ENCODE data around the gene FSTL5. TPM values are rescaled to one million over a fixed set of nuclear protein-coding genes. Genes with fewer than 3 reads are reported as not detected.

Gene FSTL5
- total RNA-seq, 3 donors from 2014 or later (not counting 1 experiment from before 2014, with no cell fraction given) = not detected

DNA sequence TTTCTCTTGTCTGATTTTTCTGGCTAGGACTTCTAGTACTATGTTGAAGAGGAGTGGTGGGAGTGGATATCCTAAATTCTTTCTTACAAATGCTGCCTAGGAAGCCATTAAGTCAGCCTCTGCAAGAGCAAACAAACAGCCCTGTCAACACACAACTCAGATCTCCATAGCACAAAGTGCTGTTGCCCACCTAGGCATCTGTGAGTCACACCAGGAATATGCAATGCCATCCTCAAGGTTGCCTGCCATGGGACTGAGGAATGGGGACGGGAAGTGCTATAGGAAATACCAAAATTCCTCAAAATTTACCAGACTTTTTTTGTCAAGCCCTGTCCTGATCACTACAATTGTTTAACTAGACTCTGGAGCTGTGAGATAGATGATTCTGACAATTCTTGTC lies 466.9 kb downstream of the FSTL5 start:
- no peak overlapping the region for H3K4me3 ChIP-seq (ENCODE audit: low read length)
- H3K4me3 Mint-ChIP-seq = no peak overlapping the region
- DNase-seq (no peak), ATAC-seq (no peak)
- no peaks in the 10 kb centered on the region for H3K36me3 ChIP-seq (ENCODE audit: control insufficient read depth, insufficient read depth, low read length)
- no peak overlapping the region for H3K27ac ChIP-seq (ENCODE audit: low read length)
- H3K9me3 ChIP-seq (ENCODE audit: control insufficient read depth, insufficient read depth, low read length) = peaks cover 3% of the 10 kb centered on the region
- intact Hi-C loops (cut with micrococcal nuclease) = no loop called here
- no peaks in the 10 kb centered on the region for H3K27me3 Mint-ChIP-seq (ENCODE audit: low read depth in 2 of 2)
- peaks cover 19 to 24% of the 10 kb centered on the region in 2 donors for H3K9me3 Mint-ChIP-seq
- H3K27me3 ChIP-seq (ENCODE audit: control insufficient read depth, insufficient read depth, low read length) = no peaks in the 10 kb centered on the region
- H3K4me1 ChIP-seq (ENCODE audit: control insufficient read depth, insufficient read depth, low read length) = no peaks in the 10 kb centered on the region
- peaks cover 19% of the 10 kb centered on the region for H3K36me3 Mint-ChIP-seq
- no peak overlapping the region for H3K27ac Mint-ChIP-seq
- no CpG with 5 or more reads among the region's 1 CpG for WGBS (ENCODE audit: insufficient coverage)
- H3K4me1 Mint-ChIP-seq = no peaks in the 10 kb centered on the region
- TF ChIP-seq, protein P1, sequence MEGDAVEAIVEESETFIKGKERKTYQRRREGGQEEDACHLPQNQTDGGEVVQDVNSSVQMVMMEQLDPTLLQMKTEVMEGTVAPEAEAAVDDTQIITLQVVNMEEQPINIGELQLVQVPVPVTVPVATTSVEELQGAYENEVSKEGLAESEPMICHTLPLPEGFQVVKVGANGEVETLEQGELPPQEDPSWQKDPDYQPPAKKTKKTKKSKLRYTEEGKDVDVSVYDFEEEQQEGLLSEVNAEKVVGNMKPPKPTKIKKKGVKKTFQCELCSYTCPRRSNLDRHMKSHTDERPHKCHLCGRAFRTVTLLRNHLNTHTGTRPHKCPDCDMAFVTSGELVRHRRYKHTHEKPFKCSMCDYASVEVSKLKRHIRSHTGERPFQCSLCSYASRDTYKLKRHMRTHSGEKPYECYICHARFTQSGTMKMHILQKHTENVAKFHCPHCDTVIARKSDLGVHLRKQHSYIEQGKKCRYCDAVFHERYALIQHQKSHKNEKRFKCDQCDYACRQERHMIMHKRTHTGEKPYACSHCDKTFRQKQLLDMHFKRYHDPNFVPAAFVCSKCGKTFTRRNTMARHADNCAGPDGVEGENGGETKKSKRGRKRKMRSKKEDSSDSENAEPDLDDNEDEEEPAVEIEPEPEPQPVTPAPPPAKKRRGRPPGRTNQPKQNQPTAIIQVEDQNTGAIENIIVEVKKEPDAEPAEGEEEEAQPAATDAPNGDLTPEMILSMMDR (IDR thresholded peaks at IDR 0.05) = no peak

DNA sequence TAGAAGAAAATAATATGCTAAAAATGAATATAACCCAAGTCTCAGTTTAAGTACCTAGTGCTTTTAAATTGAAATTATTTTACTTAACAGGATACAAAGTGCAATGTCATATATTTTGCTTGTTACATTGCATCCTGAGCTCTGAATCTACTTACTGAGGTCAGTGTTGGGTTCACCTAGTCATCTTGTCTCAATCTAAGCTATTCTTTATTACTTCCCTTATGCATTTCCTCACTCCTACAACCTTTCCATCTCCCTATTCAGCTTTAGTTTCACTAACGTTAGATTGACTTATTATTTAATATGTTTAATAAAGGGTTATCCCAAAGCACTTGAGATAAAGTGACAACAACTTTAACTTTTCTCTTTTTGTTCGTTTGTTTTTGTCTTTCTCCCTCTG lies 483.7 kb downstream of the FSTL5 start:
- H3K27me3 Mint-ChIP-seq (ENCODE audit: low read depth in 2 of 2) = no peaks in the 10 kb centered on the region
- TF ChIP-seq, protein P1 (IDR thresholded peaks at IDR 0.05) = no peak
- H3K27me3 ChIP-seq (ENCODE audit: control insufficient read depth, insufficient read depth, low read length) = no peaks in the 10 kb centered on the region
- no peak overlapping the region for H3K4me3 Mint-ChIP-seq
- no CpG with 5 or more reads among the region's 2 CpGs for WGBS (ENCODE audit: insufficient coverage)
- H3K36me3 ChIP-seq (ENCODE audit: control insufficient read depth, insufficient read depth, low read length) = no peaks in the 10 kb centered on the region
- peaks cover 4 to 13% of the 10 kb centered on the region in 2 donors for H3K9me3 Mint-ChIP-seq
- no peak overlapping the region for H3K4me3 ChIP-seq (ENCODE audit: low read length)
- ATAC-seq (no peak), DNase-seq (no peak)
- H3K4me1 Mint-ChIP-seq = no peaks in the 10 kb centered on the region
- no peaks in the 10 kb centered on the region for H3K4me1 ChIP-seq (ENCODE audit: control insufficient read depth, insufficient read depth, low read length)
- no peak overlapping the region for H3K27ac Mint-ChIP-seq
- no peaks in the 10 kb centered on the region for H3K9me3 ChIP-seq (ENCODE audit: control insufficient read depth, insufficient read depth, low read length)
- H3K27ac ChIP-seq (ENCODE audit: low read length) = no peak overlapping the region
- no peaks in the 10 kb centered on the region for H3K36me3 Mint-ChIP-seq
- intact Hi-C loops (cut with micrococcal nuclease) = no loop called here

DNA sequence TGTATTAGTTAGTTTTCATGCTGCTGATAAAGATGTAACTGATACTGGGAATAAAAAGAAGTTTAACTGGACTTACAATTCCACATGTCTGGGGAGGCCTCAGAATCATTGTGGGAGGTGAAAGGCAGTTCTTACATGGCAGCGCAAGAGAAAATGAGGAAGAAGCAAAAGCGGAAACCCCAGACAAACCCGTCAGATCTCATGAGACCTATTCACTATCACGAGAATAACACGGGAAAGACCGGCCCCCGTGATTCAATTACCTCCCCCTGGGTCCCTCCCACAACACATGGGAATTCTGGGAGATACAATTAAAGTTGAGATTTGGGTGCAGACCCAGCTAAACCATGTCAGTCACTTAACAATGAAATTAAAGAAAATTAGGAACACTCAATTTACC lies 499.1 kb downstream of the FSTL5 start:
- TF ChIP-seq, protein P1 (IDR thresholded peaks at IDR 0.05) = no peak
- Histone ChIP-seq H3K36me3 (ENCODE audit: control insufficient read depth, insufficient read depth, low read length) (no peaks in the 10 kb centered on the region), H3K4me3 (ENCODE audit: low read length) (no peak overlapping the region), H3K27ac (ENCODE audit: low read length) (no peak overlapping the region), H3K4me1 (ENCODE audit: control insufficient read depth, insufficient read depth, low read length) (no peaks in the 10 kb centered on the region), H3K27me3 (ENCODE audit: control insufficient read depth, insufficient read depth, low read length) (no peaks in the 10 kb centered on the region), H3K9me3 (ENCODE audit: control insufficient read depth, insufficient read depth, low read length) (peaks cover 9% of the 10 kb centered on the region)
- H3K9me3 Mint-ChIP-seq = peaks cover 17 to 27% of the 10 kb centered on the region in 2 donors
- intact Hi-C loops (cut with micrococcal nuclease) = no loop called here
- WGBS (ENCODE audit: insufficient coverage) = 100% methylated on average over 3 of the region's 7 CpGs
- no peak overlapping the region for H3K27ac Mint-ChIP-seq
- no peak for ATAC-seq
- DNase-seq = no peak
- H3K4me1 Mint-ChIP-seq = no peaks in the 10 kb centered on the region
- no peaks in the 10 kb centered on the region for H3K27me3 Mint-ChIP-seq (ENCODE audit: low read depth in 2 of 2)
- no peak overlapping the region for H3K4me3 Mint-ChIP-seq
- H3K36me3 Mint-ChIP-seq = peaks cover 21% of the 10 kb centered on the region

DNA sequence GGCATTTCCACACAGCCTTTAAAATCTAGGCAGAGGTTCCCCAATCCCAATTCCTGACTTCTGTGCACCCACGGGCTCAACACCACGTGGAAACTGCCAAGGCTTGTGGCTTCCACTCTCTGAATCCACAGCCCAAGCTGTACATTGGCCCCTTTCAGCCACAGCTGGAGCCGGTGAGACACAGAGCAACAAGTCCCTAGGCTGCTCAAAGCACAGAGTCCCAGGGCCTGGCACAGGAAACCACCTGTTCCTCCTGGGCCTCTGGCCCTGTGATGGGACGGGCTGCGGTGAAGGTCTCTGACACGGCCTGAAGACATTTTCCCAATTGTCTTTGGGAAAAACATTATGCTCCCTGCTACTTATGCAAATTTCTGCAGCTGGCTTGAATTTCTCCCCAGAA lies 500.0 kb downstream of the FSTL5 start:
- WGBS (ENCODE audit: insufficient coverage) = 82% methylated on average over 6 of the region's 6 CpGs
- no peak overlapping the region for H3K4me3 ChIP-seq (ENCODE audit: low read length)
- Mint-ChIP-seq H3K4me1 (no peaks in the 10 kb centered on the region), H3K9me3 (peaks cover 15 to 24% of the 10 kb centered on the region in 2 donors), H3K36me3 (peaks cover 21% of the 10 kb centered on the region), H3K27ac (no peak overlapping the region), H3K27me3 (ENCODE audit: low read depth in 2 of 2) (no peaks in the 10 kb centered on the region), H3K4me3 (no peak overlapping the region)
- ATAC-seq = no peak
- DNase-seq = no peak
- H3K9me3 ChIP-seq (ENCODE audit: control insufficient read depth, insufficient read depth, low read length) = peaks cover 9% of the 10 kb centered on the region
- H3K27me3 ChIP-seq (ENCODE audit: control insufficient read depth, insufficient read depth, low read length) = no peaks in the 10 kb centered on the region
- no peak overlapping the region for H3K27ac ChIP-seq (ENCODE audit: low read length)
- no peaks in the 10 kb centered on the region for H3K36me3 ChIP-seq (ENCODE audit: control insufficient read depth, insufficient read depth, low read length)
- no peaks in the 10 kb centered on the region for H3K4me1 ChIP-seq (ENCODE audit: control insufficient read depth, insufficient read depth, low read length)
- intact Hi-C loops (cut with micrococcal nuclease) = no loop called here
- TF ChIP-seq, protein P1 (IDR thresholded peaks at IDR 0.05) = no peak
